CD4-positive, alpha-beta T cell treated with Interleukin-4 for 1 hour (primary cell): ENCODE measurements around the gene CLCNKA.
"Not testable (repeated sequence)": the region's sequence is repeated elsewhere in the genome, so short reads cannot be mapped to it uniquely, and the experiment has no call there.

Experiments used
- DNase-seq, 2 donors: peaks; one replicate each; pipeline ENCODE4 v3.0.0-alpha.2; 2020 to 2022

CLCNKA gene

GRCh38 chr1:15998929-15999328, 22.9 kb upstream of the CLCNKA start:
- no peak for DNase-seq

GRCh38 chr1:16001274-16001673, 20.6 kb upstream of the CLCNKA start:
- not testable (repeated sequence) for DNase-seq

GRCh38 chr1:16005597-16005996, 16.2 kb upstream of the CLCNKA start:
- DNase-seq: no peak

- no peak for DNase-seq
These were observed 15.8 kb upstream of the CLCNKA start for GRCh38 chr1:16006010-16006409.

- no peak for DNase-seq
These were observed 15.0 kb upstream of the CLCNKA start for GRCh38 chr1:16006552-16007485.

GRCh38 chr1:16007671-16008341, 14.0 kb upstream of the CLCNKA start:
- DNase-seq: no peak

- DNase-seq: peak; percentile 70 to 71
These were observed 12.8 kb upstream of the CLCNKA start for GRCh38 chr1:16009030-16009460.

GRCh38 chr1:16009678-16010077, 12.2 kb upstream of the CLCNKA start:
- DNase-seq: no peak

- no peak for DNase-seq
These were observed 11.0 kb upstream of the CLCNKA start for GRCh38 chr1:16010837-16011236.

GRCh38 chr1:16011936-16012589, 9.8 kb upstream of the CLCNKA start:
- no peak for DNase-seq

GRCh38 chr1:16012590-16013219, 9.1 kb upstream of the CLCNKA start:
- peak; percentile 5 to 29 for DNase-seq

GRCh38 chr1:16013220-16013907, 8.5 kb upstream of the CLCNKA start:
- DNase-seq: peak; percentile 15 to 37

- DNase-seq: no peak
These were observed 8.0 kb upstream of the CLCNKA start for GRCh38 chr1:16013908-16014258.

- DNase-seq: no peak
These were observed 7.0 kb upstream of the CLCNKA start for GRCh38 chr1:16014509-16015482.

GRCh38 chr1:16015491-16015890, 6.3 kb upstream of the CLCNKA start:
- DNase-seq: no peak

- DNase-seq: no peak
These were observed 5.6 kb upstream of the CLCNKA start for GRCh38 chr1:16015960-16016901.

- DNase-seq: no peak
These were observed 4.8 kb upstream of the CLCNKA start for GRCh38 chr1:16017076-16017460.

GRCh38 chr1:16017461-16018303, 4.2 kb upstream of the CLCNKA start, which contains the start of gene HSPB7:
TSS of gene HSPB7 (minus strand) at chr1:16018043. CDS start at chr1:16017963, 80 bp downstream.
- no peak for DNase-seq

GRCh38 chr1:16018308-16018707, 3.5 kb upstream of the CLCNKA start:
- no peak for DNase-seq
